ENCODE measurements around the gene MAP3K7CL.
"Not testable (repeated sequence)": the region's sequence is repeated elsewhere in the genome, so short reads cannot be mapped to it uniquely, and the experiment has no call there.

MAP3K7CL gene

GRCh38 chr21:29133796-29134195, 3.4 kb downstream of the MAP3K7CL start:
- no peak for DNase-seq

GRCh38 chr21:29135481-29135880, 5.0 kb downstream of the MAP3K7CL start:
- DNase-seq: no peak

DNA sequence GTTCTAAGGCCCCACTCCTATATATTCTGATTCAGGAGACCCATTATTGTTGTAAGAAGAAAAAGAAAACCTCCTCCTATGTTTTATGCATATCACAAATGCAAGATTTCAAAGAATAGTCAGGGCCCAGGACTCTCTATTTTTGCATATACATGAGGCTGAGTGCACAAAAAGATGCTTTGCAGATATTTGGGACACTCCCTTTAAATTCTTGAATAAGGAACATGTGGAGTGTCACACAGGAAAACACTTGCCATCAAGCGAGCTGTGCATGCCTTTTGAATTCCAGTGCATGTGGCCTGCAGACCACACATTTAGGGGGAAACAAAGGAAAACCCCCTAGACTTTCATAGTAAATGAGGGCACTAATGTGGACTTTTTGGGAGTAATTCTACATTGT, 5.6 kb downstream of the MAP3K7CL start:
- DNase-seq: no peak

GRCh38 chr21:29144736-29145353, 14.4 kb downstream of the MAP3K7CL start:
- no peak for DNase-seq

- no peak for DNase-seq
Measured at GRCh38 chr21:29145354-29145782, 14.9 kb downstream of the MAP3K7CL start.

- DNase-seq: no peak
Measured at GRCh38 chr21:29145852-29146453, 15.5 kb downstream of the MAP3K7CL start.

DNA sequence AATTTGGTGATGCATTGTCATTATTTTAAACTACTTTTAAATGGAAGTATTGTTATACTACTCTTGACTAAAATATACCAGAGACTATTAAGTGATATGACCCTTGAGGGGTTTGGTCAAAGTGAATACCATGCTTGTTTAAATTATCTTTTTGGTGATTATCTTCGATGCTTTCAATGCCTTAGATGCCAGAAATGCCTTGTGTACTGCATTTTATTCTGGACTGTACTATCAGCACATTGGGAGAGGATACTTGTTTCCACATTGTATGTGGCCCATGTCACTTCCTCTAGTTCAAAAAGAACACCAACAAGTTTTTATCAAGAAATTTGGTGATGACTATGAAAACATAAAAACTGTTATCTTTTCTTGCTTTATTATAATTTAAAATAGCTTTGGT, 16.3 kb downstream of the MAP3K7CL start:
- DNase-seq: no peak

- no peak for DNase-seq
Measured at GRCh38 chr21:29148530-29148929, 18.1 kb downstream of the MAP3K7CL start.

DNA sequence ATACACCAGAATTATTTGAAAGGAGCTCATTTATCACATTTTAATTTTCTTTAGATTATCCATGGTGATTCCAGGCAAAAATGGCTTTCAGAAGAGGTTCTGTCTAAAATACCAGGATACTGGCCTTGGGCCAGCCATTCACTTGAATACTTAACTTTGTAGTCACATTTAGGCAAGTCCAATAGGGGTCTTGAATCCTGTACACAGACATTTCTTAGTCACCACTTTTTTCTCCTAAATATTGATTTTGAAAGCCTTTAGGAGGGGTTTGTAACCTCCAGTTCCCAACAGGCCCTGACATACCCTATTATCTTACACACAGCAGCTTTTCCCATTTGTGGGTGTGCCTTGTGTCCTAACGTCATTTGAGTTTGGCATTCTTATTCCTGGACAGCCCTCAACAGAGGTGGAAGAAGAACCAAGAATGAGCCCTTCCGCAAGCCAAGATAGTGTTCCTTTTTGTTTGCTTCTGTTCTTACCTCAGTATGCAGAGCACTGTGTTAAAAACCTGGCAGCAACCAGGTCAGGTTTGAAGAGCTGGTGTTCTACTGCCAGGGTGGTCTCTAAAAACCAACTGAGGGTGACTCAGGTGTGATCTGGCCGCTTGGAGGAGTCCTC, 19.5 kb downstream of the MAP3K7CL start:
- DNase-seq: no peak

DNA sequence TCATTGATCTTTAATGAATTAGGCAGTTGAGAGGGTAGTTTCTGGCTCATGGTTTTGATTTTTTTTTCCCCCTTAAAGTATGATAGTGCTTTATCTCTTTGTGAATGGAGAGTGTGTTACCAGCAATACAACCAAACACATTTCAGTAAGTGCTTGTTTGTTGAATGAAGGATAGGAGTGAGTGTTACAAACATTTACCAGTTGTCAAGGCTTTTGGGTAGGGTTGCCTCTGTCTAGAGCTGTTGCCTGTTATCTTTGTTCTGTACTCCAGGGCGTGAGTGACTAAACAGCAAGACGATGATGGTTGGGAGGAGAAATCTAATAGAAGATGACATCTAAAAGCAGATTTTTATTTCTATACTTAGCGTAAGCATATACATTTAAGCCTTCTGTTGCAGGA, 21.5 kb downstream of the MAP3K7CL start:
- DNase-seq: no peak

DNA sequence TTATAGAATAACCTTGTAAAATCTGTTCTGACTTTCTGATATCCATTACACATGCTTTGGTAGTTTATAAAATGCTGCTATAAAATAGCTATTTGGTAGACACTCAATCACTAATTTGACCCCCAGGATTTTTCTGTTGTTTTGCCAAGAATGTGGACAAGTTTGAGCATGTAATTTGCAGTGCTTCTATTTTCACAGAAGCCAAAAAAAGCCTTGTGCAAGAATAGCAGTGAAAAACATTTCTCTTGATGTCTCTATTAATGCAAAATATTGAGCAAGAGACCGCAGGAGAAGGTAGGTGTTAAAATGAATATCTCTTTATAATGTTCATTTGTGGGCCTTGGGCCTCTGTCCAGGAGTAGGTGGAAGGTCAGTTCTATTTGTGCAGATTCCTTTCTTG, 22.5 kb downstream of the MAP3K7CL start:
- DNase-seq: no peak

GRCh38 chr21:29154270-29154669, 23.8 kb downstream of the MAP3K7CL start:
- DNase-seq: no peak

DNA sequence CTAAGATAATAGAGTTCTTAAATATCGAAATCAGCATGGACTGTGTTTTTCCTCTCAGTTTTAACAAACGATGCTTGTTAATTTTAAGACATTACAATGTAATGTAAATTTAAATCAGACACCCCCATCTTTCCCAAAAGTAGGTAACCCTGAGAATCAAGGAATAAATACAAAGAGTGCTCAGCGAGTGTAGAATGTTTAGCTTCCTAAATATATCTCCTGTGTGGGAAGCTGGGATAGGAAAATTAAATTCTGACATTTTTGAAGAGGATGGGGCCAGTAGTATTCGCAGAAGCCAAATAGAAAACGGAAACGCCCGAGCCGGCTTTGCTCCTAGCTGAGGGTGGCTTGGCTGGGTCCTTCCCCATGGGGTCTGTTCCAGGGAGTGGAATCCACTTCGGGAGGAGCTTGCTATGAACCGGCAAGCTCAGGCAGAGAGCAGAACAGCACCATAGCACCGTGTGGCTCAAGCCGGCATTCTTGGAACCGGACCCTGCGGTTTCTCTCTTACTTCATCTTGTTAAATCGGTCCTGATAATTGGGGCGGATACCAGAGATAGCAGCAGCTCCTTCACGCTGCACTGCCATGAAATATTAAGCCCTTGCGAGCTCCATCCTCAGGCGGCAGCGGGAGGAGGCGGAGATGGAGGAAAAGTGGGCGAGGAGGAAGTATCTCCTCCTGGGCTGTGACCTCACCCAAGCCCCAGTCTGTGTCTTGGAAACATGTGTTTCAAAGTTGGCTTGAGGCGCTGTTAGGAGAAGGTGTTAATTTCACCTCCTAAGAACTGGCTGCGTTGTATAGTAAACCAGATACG, 24.9 kb downstream of the MAP3K7CL start:
- no peak for DNase-seq

GRCh38 chr21:29155933-29156260, 25.5 kb downstream of the MAP3K7CL start:
- no peak for DNase-seq

DNA sequence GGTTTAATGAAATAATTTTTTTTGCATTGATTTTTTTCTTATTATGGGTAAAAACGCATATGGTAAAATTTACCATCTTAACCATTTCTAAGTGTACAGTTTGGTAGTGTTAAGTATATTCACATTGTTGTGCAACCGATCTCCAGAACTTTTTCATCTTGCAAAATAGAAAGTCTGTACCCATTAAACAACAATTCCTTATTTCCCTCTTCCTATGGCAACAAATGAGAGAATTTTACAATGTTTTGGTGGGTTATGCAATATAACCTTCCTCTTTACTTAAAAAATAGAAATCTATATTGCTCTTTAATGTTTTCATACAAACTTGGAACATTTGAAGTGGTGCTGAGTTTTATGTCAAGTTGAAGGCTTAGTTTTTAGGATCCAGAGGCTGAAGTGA, 26.6 kb downstream of the MAP3K7CL start:
- DNase-seq: no peak

DNA sequence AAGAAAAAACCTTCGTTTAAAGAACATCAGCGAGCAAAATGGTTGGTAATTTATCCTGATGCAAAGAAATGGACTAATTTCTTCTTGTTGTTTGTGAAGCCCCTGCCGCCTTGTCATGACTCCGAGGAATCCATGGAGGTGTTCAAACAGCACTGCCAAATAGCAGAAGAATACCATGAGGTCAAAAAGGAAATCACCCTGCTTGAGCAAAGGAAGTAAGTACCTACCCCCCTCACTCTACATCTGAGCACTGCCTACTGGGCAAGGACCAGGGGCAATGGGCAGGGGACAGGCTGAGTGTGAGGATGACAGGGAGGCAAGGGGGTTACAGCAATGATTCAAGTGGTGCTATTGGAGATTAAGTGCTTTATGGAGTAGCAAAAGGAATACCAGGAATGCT, 29.4 kb downstream of the MAP3K7CL start:
- DNase-seq: no peak

- DNase-seq: not testable (repeated sequence)
Measured at GRCh38 chr21:29162825-29163224, 32.4 kb downstream of the MAP3K7CL start.

GRCh38 chr21:29163341-29164115, 33.1 kb downstream of the MAP3K7CL start:
- no peak for DNase-seq

DNA sequence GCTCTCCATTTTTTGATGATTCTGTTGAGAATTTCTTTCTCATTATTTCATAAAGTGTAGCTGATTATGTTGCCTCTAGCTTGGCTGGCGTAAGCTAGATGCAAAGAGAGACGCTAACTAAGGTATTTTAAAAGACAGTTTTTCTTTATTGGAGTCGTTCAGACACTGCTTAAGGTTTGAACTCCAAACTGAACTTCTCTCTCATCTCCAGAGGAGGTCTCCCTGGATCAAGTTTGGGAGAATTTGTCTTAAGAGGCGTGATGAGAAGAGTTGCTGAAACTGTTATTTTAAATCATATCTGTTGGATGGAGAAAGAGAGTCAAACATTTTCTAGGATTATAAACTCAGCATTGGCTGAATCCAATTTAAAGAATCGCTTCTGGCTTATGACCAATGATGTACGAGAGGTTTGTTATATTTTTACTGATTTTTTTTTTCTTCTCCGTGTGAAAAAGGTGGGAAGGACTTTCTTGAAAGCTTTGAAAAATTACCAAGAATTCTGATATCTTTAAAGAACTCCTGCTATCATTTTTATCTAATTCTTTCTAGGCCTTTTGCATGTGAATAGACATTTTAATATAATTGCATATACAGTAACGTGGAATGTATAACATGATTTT, 34.0 kb downstream of the MAP3K7CL start:
- DNase-seq: no peak

DNA sequence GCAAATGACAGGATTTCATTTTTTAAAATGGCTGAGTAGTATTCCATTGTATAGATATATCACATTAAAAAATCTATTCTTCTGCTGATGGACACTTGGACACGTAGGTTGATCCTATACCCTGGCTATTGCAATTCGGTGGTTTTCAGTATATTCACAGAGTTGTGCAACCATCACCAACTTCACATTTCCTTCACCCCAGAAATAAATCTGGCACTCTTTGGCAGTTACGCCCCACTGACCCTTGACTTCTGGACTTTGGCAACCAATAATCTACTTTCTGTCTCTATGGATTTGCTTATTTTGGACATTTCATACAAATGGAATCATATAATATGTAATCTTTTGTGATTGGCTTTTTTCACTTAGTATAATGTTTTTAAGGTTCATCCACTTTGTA, 35.9 kb downstream of the MAP3K7CL start:
- DNase-seq: no peak

GRCh38 chr21:29166853-29167252, 36.4 kb downstream of the MAP3K7CL start:
- DNase-seq: no peak

GRCh38 chr21:29167481-29167880, 37.0 kb downstream of the MAP3K7CL start:
- DNase-seq: not testable (repeated sequence)
